ENCODE results near the gene TIMP2. TPM values are rescaled to one million over a fixed set of nuclear protein-coding genes. Genes with fewer than 3 reads are reported as not detected.
"Not testable (repeated sequence)": the region's sequence is repeated elsewhere in the genome, so short reads cannot be mapped to it uniquely, and the experiment has no call there.

TIMP2 gene
- total and polyA plus RNA-seq, 2 of the 4 experiments (the other 2 are of a cell fraction) = 43.9 to 416 TPM

GRCh38 chr17:78962984-78963348, 37.8 kb upstream of the TIMP2 start:
- H3K14ac ChIP-seq (replicated peaks; ENCODE audit: low read depth, low read length); DNase-seq; H3K9me3 ChIP-seq (ENCODE audit: control insufficient read depth, insufficient read depth, low read length); ATAC-seq (ENCODE audit: low read depth); H3K27ac ChIP-seq (ENCODE audit: insufficient read depth, low read length); H3K4me1 ChIP-seq (ENCODE audit: control insufficient read depth, insufficient read depth, low read length); CTCF ChIA-PET; H2AFZ ChIP-seq (replicated peaks; ENCODE audit: low read length, poor library complexity); H3K4me3 ChIP-seq (ENCODE audit: insufficient read depth, low read depth, low read length); H2BK20ac ChIP-seq (ENCODE audit: low read depth, low read length); H2AK5ac ChIP-seq (ENCODE audit: low read depth, low read length); H4K8ac ChIP-seq (ENCODE audit: low read depth in 2 of 2, low read length in 2 of 2); H3K4me2 ChIP-seq (ENCODE audit: low read depth, low read length); H4K20me1 ChIP-seq (ENCODE audit: insufficient read depth, low read length); H3K9ac ChIP-seq (ENCODE audit: low read depth, low read length); H3K23ac ChIP-seq (ENCODE audit: low read depth, low read length); BruUV-seq (replicated peaks); H3K27me3 ChIP-seq (ENCODE audit: control insufficient read depth, insufficient read depth, low read length); H2BK120ac ChIP-seq (ENCODE audit: low read depth, low read length); POLR2A ChIA-PET (ENCODE audit: unreplicated experiment); H4K5ac ChIP-seq (ENCODE audit: low read depth, low read length); H2BK5ac ChIP-seq (ENCODE audit: low read depth, low read length, poor library complexity, severe bottlenecking); H3K9me1 ChIP-seq (ENCODE audit: insufficient read depth, low read length); H2AK9ac ChIP-seq (replicated peaks; ENCODE audit: low read depth, low read length, poor library complexity); H3K4ac ChIP-seq (ENCODE audit: low read depth, low read length); H3K56ac ChIP-seq (ENCODE audit: extremely low read depth, insufficient read depth, low read length); H4K91ac ChIP-seq (ENCODE audit: insufficient read depth, low read depth, low read length); H3K79me1 ChIP-seq (ENCODE audit: low read depth in 1 of 2, low read length in 2 of 2); dilution Hi-C loops (cut with HindIII; ENCODE audit: low sequenced_read_pairs, unreplicated experiment); intact Hi-C loops (cut with micrococcal nuclease); H2BK15ac ChIP-seq (ENCODE audit: low read depth, low read length); H3K36me3 ChIP-seq (ENCODE audit: control insufficient read depth, insufficient read depth, low read length); H3K18ac ChIP-seq (ENCODE audit: low read depth, low read length): not testable (repeated sequence)
- WGBS, 2 experiments (ENCODE audit: extremely low coverage in 2 of 2, insufficient read length in 1 of 2) = 98% methylated on average over 4 of the region's 8 CpGs; no CpG with 5 or more reads in 1 of the 2 experiments
- in situ Hi-C loops (cut with MboI; ENCODE audit: low sequenced_read_pairs) = loop anchor here (25.0 kb wide), 1 partner anchor 476 kb away; no protein-coding TSS in a partner anchor
